Measurements from ENCODE around the gene FUT8.

Gene FUT8

GRCh38 chr14:65412032-65412846 is at the start of gene FUT8:
Gene FUT8 (plus strand): TSS chr14:65412730. CDS start chr14:65561564, 148,834 bp downstream.
- H3K4me1 ChIP-seq (ENCODE audit: insufficient read depth, low read length), result peaks cover 9% of the 10 kb centered on the region; the same call in 1 of the 2 replicates
- no peaks in the 10 kb centered on the region for H3K36me3 ChIP-seq (ENCODE audit: insufficient read depth, low read depth, low read length)
- H3K27me3 ChIP-seq (ENCODE audit: insufficient read depth, low read length), result no peaks in the 10 kb centered on the region
- H3K9ac ChIP-seq (ENCODE audit: low read depth, low read length), result peak within 1 kb of the TSS; percentile 89
- H3K4me3 ChIP-seq (ENCODE audit: low read length), result peak within 1 kb of the TSS; percentile 72
- H3K27ac ChIP-seq (ENCODE audit: low read length), result peak within 1 kb of the TSS; percentile 79
- H3K9me3 ChIP-seq (ENCODE audit: insufficient read depth, low read depth, low read length), result no peaks in the 10 kb centered on the region

DNA sequence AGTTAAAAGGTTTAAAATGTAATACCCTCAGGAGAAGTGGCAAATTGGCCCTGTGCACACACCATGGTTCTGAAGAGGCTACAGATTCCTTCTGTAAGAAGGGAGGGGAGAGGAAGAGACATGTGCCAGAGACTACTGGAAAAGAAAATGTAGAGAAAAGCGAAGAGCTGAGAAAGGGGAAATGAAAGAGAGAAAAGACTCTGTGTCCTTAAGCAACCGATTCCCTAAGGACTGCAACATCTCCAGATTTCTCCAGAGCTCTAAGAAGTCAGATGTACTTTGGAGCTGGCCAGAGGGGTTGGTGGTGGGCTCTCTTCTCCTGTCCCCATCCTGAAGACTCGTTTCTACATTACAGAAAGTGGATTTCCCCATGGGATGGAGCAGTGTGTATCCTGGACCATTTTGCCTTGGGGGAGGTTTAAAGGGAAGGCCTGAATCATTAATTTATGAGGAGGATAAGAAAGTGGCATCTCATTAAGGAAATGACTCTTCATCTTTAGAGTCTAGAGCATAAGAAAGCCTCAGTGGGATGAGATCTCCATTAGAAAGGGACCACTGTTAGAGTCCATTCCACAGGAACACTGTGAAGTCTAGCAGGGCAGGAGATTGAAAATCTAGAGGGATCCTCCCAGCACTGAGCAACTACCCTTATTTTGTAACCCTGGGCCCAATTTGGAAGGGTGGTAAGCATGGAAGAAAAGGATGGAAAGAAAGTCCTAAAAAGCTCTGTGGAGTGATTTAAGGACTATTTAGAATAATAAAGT is 45.5 kb upstream of the FUT8 start:
- H3K27me3 ChIP-seq (ENCODE audit: insufficient read depth, low read length), result no peaks in the 10 kb centered on the region
- H3K9me3 ChIP-seq (ENCODE audit: insufficient read depth, low read depth, low read length), result no peaks in the 10 kb centered on the region
- H3K9ac ChIP-seq (ENCODE audit: low read depth, low read length), result no peak overlapping the region
- no peak overlapping the region for H3K27ac ChIP-seq (ENCODE audit: low read length)
- peaks cover 21% of the 10 kb centered on the region; the same call in 1 of the 2 replicates for H3K4me1 ChIP-seq (ENCODE audit: insufficient read depth, low read length)
- H3K4me3 ChIP-seq (ENCODE audit: low read length), result no peak overlapping the region; the same call in 1 of the 2 replicates
- no peaks in the 10 kb centered on the region for H3K36me3 ChIP-seq (ENCODE audit: insufficient read depth, low read depth, low read length)

DNA sequence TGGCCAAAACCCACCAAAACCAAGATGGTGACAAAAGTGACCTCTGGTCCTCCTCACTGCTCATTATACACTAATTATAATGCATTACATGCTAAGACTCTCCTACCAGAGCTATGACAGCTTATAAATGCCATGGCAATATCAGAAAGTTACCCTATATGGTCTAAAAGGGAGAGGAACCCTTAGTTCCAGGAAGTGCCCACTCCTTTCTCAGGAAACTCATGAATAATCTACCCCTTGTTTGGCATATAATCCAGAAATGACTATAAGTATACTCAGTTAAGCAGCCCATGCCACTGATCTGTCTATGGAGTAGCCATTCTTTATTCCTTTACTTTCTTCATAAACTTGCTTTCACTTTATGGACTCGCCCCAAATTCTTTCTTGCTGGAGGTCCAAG is 43.0 kb upstream of the FUT8 start:
- no peak overlapping the region for H3K9ac ChIP-seq (ENCODE audit: low read depth, low read length)
- H3K9me3 ChIP-seq (ENCODE audit: insufficient read depth, low read depth, low read length), result no peaks in the 10 kb centered on the region
- H3K4me1 ChIP-seq (ENCODE audit: insufficient read depth, low read length), result peaks cover 21% of the 10 kb centered on the region; the same call in 1 of the 2 replicates
- H3K4me3 ChIP-seq (ENCODE audit: low read length), result no peak overlapping the region
- H3K36me3 ChIP-seq (ENCODE audit: insufficient read depth, low read depth, low read length), result no peaks in the 10 kb centered on the region
- no peak overlapping the region for H3K27ac ChIP-seq (ENCODE audit: low read length)
- H3K27me3 ChIP-seq (ENCODE audit: insufficient read depth, low read length), result no peaks in the 10 kb centered on the region

GRCh38 chr14:65370801-65371248 is 41.7 kb upstream of the FUT8 start:
- Histone ChIP-seq H3K4me3 (ENCODE audit: low read length) (peak overlapping the region; percentile 23; the same call in 1 of the 2 replicates), H3K9me3 (ENCODE audit: insufficient read depth, low read depth, low read length) (no peaks in the 10 kb centered on the region), H3K9ac (ENCODE audit: low read depth, low read length) (no peak overlapping the region), H3K27ac (ENCODE audit: low read length) (no peak overlapping the region), H3K36me3 (ENCODE audit: insufficient read depth, low read depth, low read length) (no peaks in the 10 kb centered on the region), H3K4me1 (ENCODE audit: insufficient read depth, low read length) (peaks cover 21% of the 10 kb centered on the region; the same call in 1 of the 2 replicates), H3K27me3 (ENCODE audit: insufficient read depth, low read length) (no peaks in the 10 kb centered on the region)

- H3K27ac ChIP-seq (ENCODE audit: low read length), result no peak overlapping the region
- no peaks in the 10 kb centered on the region for H3K27me3 ChIP-seq (ENCODE audit: insufficient read depth, low read length)
- H3K9ac ChIP-seq (ENCODE audit: low read depth, low read length), result no peak overlapping the region
- no peaks in the 10 kb centered on the region for H3K9me3 ChIP-seq (ENCODE audit: insufficient read depth, low read depth, low read length)
- H3K4me1 ChIP-seq (ENCODE audit: insufficient read depth, low read length), result peaks cover 19% of the 10 kb centered on the region; the same call in 1 of the 2 replicates
- H3K4me3 ChIP-seq (ENCODE audit: low read length), result no peak overlapping the region
- no peaks in the 10 kb centered on the region for H3K36me3 ChIP-seq (ENCODE audit: insufficient read depth, low read depth, low read length)
These were observed 40.7 kb upstream of the FUT8 start for GRCh38 chr14:65371784-65372183.

- no peaks in the 10 kb centered on the region for H3K36me3 ChIP-seq (ENCODE audit: insufficient read depth, low read depth, low read length)
- no peaks in the 10 kb centered on the region for H3K9me3 ChIP-seq (ENCODE audit: insufficient read depth, low read depth, low read length)
- no peaks in the 10 kb centered on the region for H3K27me3 ChIP-seq (ENCODE audit: insufficient read depth, low read length)
- no peak overlapping the region for H3K9ac ChIP-seq (ENCODE audit: low read depth, low read length)
- no peak overlapping the region for H3K4me3 ChIP-seq (ENCODE audit: low read length)
- H3K27ac ChIP-seq (ENCODE audit: low read length), result no peak overlapping the region
- peaks cover 10% of the 10 kb centered on the region; the same call in 1 of the 2 replicates for H3K4me1 ChIP-seq (ENCODE audit: insufficient read depth, low read length)
These were observed 39.4 kb upstream of the FUT8 start for GRCh38 chr14:65373016-65373670.

DNA sequence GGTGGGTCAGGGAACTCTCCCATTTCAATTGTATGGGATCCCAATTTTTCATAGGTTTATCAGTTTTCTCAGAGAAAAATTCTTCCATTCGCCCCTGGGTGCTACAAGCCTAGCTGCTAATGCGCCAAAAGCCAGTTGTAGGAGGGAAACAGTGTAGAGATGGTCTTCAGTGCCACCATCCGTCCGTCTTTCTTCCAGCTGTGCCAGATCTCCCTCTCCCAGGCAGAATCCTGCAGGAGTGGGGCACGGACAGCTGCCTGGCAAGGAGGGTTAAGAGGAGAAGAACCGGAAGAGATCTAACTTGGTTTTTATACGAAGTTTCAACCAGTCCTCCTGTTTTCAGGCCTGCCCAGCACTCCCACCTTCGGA is 38.9 kb upstream of the FUT8 start:
- Histone ChIP-seq H3K9me3 (ENCODE audit: insufficient read depth, low read depth, low read length) (no peaks in the 10 kb centered on the region), H3K27me3 (ENCODE audit: insufficient read depth, low read length) (no peaks in the 10 kb centered on the region), H3K9ac (ENCODE audit: low read depth, low read length) (no peak overlapping the region), H3K27ac (ENCODE audit: low read length) (no peak overlapping the region), H3K36me3 (ENCODE audit: insufficient read depth, low read depth, low read length) (no peaks in the 10 kb centered on the region), H3K4me3 (ENCODE audit: low read length) (no peak overlapping the region), H3K4me1 (ENCODE audit: insufficient read depth, low read length) (peaks cover 10% of the 10 kb centered on the region; the same call in 1 of the 2 replicates)

GRCh38 chr14:65377576-65377975 is 35.0 kb upstream of the FUT8 start:
- no peak overlapping the region for H3K27ac ChIP-seq (ENCODE audit: low read length)

DNA sequence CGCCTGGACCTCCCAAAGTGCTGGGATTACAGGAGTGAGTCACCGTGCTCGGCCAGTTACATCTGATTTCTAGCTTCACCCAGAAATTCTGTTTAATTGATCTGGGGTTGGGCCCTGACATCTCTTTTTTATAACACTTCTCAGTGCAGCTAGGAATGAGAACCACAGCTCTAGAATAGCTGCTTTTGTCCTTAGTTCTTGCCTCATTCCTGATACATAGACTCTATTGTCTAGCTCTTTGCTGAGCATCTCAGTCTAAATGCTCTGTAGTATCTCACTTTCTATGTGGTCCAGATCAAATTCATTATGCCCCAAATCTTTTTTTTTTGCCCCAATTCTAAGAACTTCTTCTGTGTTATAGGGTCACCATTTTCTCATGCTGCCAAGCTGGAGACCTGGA is 29.9 kb upstream of the FUT8 start:
- H3K27me3 ChIP-seq (ENCODE audit: insufficient read depth, low read length), result no peaks in the 10 kb centered on the region
- no peaks in the 10 kb centered on the region for H3K4me1 ChIP-seq (ENCODE audit: insufficient read depth, low read length)
- no peak overlapping the region for H3K9ac ChIP-seq (ENCODE audit: low read depth, low read length)
- H3K4me3 ChIP-seq (ENCODE audit: low read length), result no peak overlapping the region
- H3K36me3 ChIP-seq (ENCODE audit: insufficient read depth, low read depth, low read length), result no peaks in the 10 kb centered on the region
- H3K27ac ChIP-seq (ENCODE audit: low read length), result no peak overlapping the region
- H3K9me3 ChIP-seq (ENCODE audit: insufficient read depth, low read depth, low read length), result no peaks in the 10 kb centered on the region

More at GRCh38 chr14:65377576-65377975, 35.0 kb upstream of the FUT8 start:
- H3K9ac ChIP-seq (ENCODE audit: low read depth, low read length), result no peak overlapping the region
- no peaks in the 10 kb centered on the region for H3K4me1 ChIP-seq (ENCODE audit: insufficient read depth, low read length)
- no peaks in the 10 kb centered on the region for H3K36me3 ChIP-seq (ENCODE audit: insufficient read depth, low read depth, low read length)
- no peaks in the 10 kb centered on the region for H3K27me3 ChIP-seq (ENCODE audit: insufficient read depth, low read length)
- H3K9me3 ChIP-seq (ENCODE audit: insufficient read depth, low read depth, low read length), result no peaks in the 10 kb centered on the region
- H3K4me3 ChIP-seq (ENCODE audit: low read length), result no peak overlapping the region

- Histone ChIP-seq H3K27ac (ENCODE audit: low read length) (no peak overlapping the region), H3K9me3 (ENCODE audit: insufficient read depth, low read depth, low read length) (no peaks in the 10 kb centered on the region), H3K27me3 (ENCODE audit: insufficient read depth, low read length) (no peaks in the 10 kb centered on the region), H3K4me3 (ENCODE audit: low read length) (no peak overlapping the region), H3K9ac (ENCODE audit: low read depth, low read length) (no peak overlapping the region), H3K4me1 (ENCODE audit: insufficient read depth, low read length) (no peaks in the 10 kb centered on the region), H3K36me3 (ENCODE audit: insufficient read depth, low read depth, low read length) (no peaks in the 10 kb centered on the region)
These were observed 25.4 kb upstream of the FUT8 start for GRCh38 chr14:65387171-65387570.

- Histone ChIP-seq H3K9me3 (ENCODE audit: insufficient read depth, low read depth, low read length) (no peaks in the 10 kb centered on the region), H3K4me3 (ENCODE audit: low read length) (no peak overlapping the region), H3K4me1 (ENCODE audit: insufficient read depth, low read length) (no peaks in the 10 kb centered on the region), H3K9ac (ENCODE audit: low read depth, low read length) (no peak overlapping the region), H3K27ac (ENCODE audit: low read length) (no peak overlapping the region), H3K36me3 (ENCODE audit: insufficient read depth, low read depth, low read length) (no peaks in the 10 kb centered on the region), H3K27me3 (ENCODE audit: insufficient read depth, low read length) (no peaks in the 10 kb centered on the region)
These were observed 24.9 kb upstream of the FUT8 start for GRCh38 chr14:65387628-65388027.
